Measurements from ENCODE around the gene COG4. TPM values are rescaled to one million over a fixed set of nuclear protein-coding genes. Genes with fewer than 3 reads are reported as not detected.

COG4 gene
- polyA plus RNA-seq, 3 donors: 37.6 to 40.6 (median 40.1) TPM

DNA sequence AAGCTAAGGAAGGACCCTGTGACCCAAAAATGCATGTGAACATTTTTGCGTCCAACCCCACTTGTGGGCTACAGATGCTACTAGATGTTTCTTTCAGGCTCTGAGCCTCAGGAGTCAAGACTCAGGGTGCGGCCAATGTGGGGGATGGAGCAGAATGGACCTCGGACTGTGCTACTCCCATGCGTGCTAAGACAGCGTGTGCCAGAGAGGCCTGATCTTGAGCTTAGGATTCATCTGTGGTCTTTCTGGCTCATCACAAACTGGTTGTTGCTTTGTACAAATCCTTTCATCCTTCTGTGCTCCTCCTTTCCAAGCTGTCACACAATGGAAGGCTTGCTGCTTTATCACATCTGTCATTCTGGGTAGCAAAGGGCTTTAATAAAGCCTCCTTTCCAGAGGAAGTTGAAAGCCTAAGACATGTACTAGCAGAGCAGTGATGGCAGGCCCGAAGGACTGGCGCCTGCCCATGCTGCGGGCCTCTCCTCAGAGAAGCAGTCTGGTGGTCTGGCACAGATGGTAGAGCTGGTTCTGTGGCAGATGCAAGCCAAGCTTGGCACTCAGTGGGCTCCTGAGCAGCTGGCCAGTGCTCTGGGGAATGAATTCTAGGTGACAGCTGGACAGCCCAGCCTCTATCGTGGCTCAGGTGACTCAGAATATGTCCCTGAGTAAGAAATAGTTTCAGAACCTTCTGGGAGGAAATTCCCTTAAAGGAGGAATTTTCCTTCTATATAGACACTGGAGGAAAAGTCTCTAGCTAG lies 27.8 kb downstream of the COG4 start:
- Mint-ChIP-seq H3K4me1 (no peaks in the 10 kb centered on the region), H3K27me3 (ENCODE audit: low read depth in 3 of 3) (no peaks in the 10 kb centered on the region), H3K4me3 (no peak overlapping the region), H3K27ac (no peak overlapping the region), H3K9me3 (no peaks in the 10 kb centered on the region), H3K36me3 (peaks cover 64 to 92% of the 10 kb centered on the region in 2 donors)
- Histone ChIP-seq H3K27me3 (ENCODE audit: control insufficient read depth in 2 of 2, insufficient read depth in 2 of 2, low read length in 2 of 2) (no peaks in the 10 kb centered on the region), H3K27ac (ENCODE audit: low read depth in 1 of 2, low read length in 2 of 2) (no peak overlapping the region), H3K4me1 (ENCODE audit: control insufficient read depth in 1 of 2, insufficient read depth in 2 of 2, low read length in 2 of 2) (no peaks in the 10 kb centered on the region), H3K36me3 (replicated peaks in 1 of 2; ENCODE audit: control insufficient read depth in 1 of 2, insufficient read depth in 2 of 2, low read length in 2 of 2) (peaks cover 69 to 91% of the 10 kb centered on the region in 2 donors), H3K4me3 (replicated peaks in 1 of 3; ENCODE audit: low read depth in 2 of 3, low read length in 3 of 3) (no peak overlapping the region), H2AFZ (ENCODE audit: insufficient read depth, low read depth, low read length, poor library complexity, severe bottlenecking) (no peak overlapping the region), H3K4me2 (replicated peaks; ENCODE audit: extremely low read depth, low read length, poor library complexity, severe bottlenecking) (no peak overlapping the region), H3K9ac (ENCODE audit: insufficient read depth, low read length, poor library complexity, severe bottlenecking) (no peak overlapping the region), H3K79me2 (ENCODE audit: insufficient read depth, low read length) (no peaks in the 10 kb centered on the region), H3K9me3 (replicated peaks in 1 of 2; ENCODE audit: control insufficient read depth in 1 of 2, insufficient read depth in 1 of 2, low read length in 2 of 2) (no peaks in the 10 kb centered on the region), H4K20me1 (ENCODE audit: insufficient read depth, low read length) (no peaks in the 10 kb centered on the region)
- 98% methylated on average over 8 of the region's 9 CpGs for WGBS (ENCODE audit: insufficient coverage)
- TF ChIP-seq, protein P1, sequence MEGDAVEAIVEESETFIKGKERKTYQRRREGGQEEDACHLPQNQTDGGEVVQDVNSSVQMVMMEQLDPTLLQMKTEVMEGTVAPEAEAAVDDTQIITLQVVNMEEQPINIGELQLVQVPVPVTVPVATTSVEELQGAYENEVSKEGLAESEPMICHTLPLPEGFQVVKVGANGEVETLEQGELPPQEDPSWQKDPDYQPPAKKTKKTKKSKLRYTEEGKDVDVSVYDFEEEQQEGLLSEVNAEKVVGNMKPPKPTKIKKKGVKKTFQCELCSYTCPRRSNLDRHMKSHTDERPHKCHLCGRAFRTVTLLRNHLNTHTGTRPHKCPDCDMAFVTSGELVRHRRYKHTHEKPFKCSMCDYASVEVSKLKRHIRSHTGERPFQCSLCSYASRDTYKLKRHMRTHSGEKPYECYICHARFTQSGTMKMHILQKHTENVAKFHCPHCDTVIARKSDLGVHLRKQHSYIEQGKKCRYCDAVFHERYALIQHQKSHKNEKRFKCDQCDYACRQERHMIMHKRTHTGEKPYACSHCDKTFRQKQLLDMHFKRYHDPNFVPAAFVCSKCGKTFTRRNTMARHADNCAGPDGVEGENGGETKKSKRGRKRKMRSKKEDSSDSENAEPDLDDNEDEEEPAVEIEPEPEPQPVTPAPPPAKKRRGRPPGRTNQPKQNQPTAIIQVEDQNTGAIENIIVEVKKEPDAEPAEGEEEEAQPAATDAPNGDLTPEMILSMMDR (IDR thresholded peaks at IDR 0.05): no peak
- DNase-seq: no peak
- intact Hi-C loops (cut with micrococcal nuclease): no loop called here

DNA sequence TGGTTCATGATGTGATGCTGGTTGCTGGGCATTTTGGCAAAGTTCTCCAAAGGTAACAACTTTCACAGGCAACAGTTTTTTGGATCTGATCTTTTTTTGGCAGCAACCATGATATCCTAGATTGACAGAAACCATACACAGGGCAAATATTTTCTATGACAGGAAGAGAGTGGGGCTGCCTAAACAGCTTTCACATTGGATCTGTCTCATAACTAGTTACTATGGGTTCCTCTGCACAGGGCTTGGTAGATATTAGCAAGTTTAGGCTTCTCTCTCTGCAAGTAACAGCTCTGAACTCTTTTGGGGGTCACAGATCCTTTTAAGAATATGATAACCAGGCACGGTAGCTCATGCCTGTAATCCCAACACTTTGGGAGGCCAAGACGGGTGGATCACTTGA lies 28.6 kb downstream of the COG4 start:
- Mint-ChIP-seq H3K4me1 (no peaks in the 10 kb centered on the region), H3K36me3 (peaks cover 66 to 93% of the 10 kb centered on the region in 2 donors), H3K27me3 (ENCODE audit: low read depth in 3 of 3) (no peaks in the 10 kb centered on the region), H3K4me3 (no peak overlapping the region), H3K9me3 (no peaks in the 10 kb centered on the region), H3K27ac (no peak overlapping the region)
- Histone ChIP-seq H3K4me3 (replicated peaks in 1 of 3; ENCODE audit: low read depth in 2 of 3, low read length in 3 of 3) (no peak overlapping the region), H3K27me3 (ENCODE audit: control insufficient read depth in 2 of 2, insufficient read depth in 2 of 2, low read length in 2 of 2) (no peaks in the 10 kb centered on the region), H3K4me1 (ENCODE audit: control insufficient read depth in 1 of 2, insufficient read depth in 2 of 2, low read length in 2 of 2) (no peaks in the 10 kb centered on the region), H3K27ac (ENCODE audit: low read depth in 1 of 2, low read length in 2 of 2) (no peak overlapping the region), H3K9ac (ENCODE audit: insufficient read depth, low read length, poor library complexity, severe bottlenecking) (no peak overlapping the region), H4K20me1 (ENCODE audit: insufficient read depth, low read length) (no peaks in the 10 kb centered on the region), H3K36me3 (replicated peaks in 1 of 2; ENCODE audit: control insufficient read depth in 1 of 2, insufficient read depth in 2 of 2, low read length in 2 of 2) (peaks cover 75 to 92% of the 10 kb centered on the region in 2 donors), H3K9me3 (replicated peaks in 1 of 2; ENCODE audit: control insufficient read depth in 1 of 2, insufficient read depth in 1 of 2, low read length in 2 of 2) (no peaks in the 10 kb centered on the region), H2AFZ (ENCODE audit: insufficient read depth, low read depth, low read length, poor library complexity, severe bottlenecking) (no peak overlapping the region), H3K79me2 (ENCODE audit: insufficient read depth, low read length) (no peaks in the 10 kb centered on the region), H3K4me2 (replicated peaks; ENCODE audit: extremely low read depth, low read length, poor library complexity, severe bottlenecking) (no peak overlapping the region)
- TF ChIP-seq, protein P1 (IDR thresholded peaks at IDR 0.05): no peak
- WGBS (ENCODE audit: insufficient coverage): 100% methylated on average over 1 of the region's 2 CpGs
- intact Hi-C loops (cut with micrococcal nuclease): no loop called here
- no peak for DNase-seq
